ENCODE measurements around the gene SERGEF.

Gene SERGEF

DNA sequence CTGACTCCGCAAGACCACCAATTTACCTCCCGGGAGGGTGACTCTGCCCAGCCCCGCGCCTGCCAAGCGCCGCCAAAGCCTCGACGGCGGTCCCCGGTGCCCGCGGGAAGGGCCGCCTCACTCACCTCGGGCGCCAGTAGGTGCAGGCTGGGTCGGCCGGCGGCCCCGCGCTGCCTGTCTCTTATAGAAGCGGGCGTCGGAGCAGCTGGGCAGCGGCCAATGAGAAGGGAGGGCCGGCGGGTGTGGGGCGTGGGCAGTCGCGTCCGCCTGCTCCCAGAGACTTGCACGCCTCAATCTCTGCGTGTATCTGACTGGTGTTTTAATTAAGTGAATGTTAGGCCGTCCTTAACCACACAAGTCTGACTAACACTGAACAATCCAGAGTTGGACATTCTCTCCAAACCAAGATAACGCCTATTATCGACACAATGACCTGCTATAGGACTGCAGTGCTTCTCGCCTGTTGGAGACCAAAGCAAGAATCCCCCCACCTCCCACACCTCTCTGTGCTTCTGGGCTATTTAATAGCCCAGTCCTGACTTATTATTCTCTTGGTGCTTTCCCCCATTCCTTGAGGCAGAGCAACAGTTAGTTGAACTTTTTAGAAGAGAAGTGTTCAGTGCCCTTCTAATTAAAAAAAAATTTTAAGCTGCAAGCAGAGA lies 33.4 kb upstream of the SERGEF start, which contains the start of gene TPH1:
TSS of gene TPH1 (minus strand) at position 154 of the 662 bp plus-strand sequence. CDS start 5,507 bp downstream, outside the sequence.
- Histone ChIP-seq H4K8ac (ENCODE audit: low read depth, low read length) (no peak within 1 kb of the TSS), H3K27ac (ENCODE audit: low read depth, low read length) (no peak within 1 kb of the TSS), H3K4ac (ENCODE audit: low read depth, low read length) (no peak within 1 kb of the TSS), H3K79me1 (ENCODE audit: low read length) (no peaks in the 10 kb centered on the region), H2BK15ac (replicated peaks; ENCODE audit: low read depth) (no peak within 1 kb of the TSS), H2AK5ac (ENCODE audit: low read length) (no peak within 1 kb of the TSS), H3K56ac (ENCODE audit: low read length) (peak within 1 kb of the TSS; percentile 10), H4K5ac (ENCODE audit: low read length) (no peak within 1 kb of the TSS), H3K79me2 (ENCODE audit: control insufficient read depth, insufficient read depth, low read length) (no peaks in the 10 kb centered on the region), H3K4me1 (ENCODE audit: control insufficient read depth, low read depth, low read length) (no peaks in the 10 kb centered on the region), H3K4me2 (ENCODE audit: low read length) (peak within 1 kb of the TSS; percentile 48), H3K27me3 (ENCODE audit: insufficient read depth, low read length, poor library complexity) (peaks cover 17% of the 10 kb centered on the region), H3K36me3 (ENCODE audit: control insufficient read depth, insufficient read depth, low read length) (no peaks in the 10 kb centered on the region), H3K23ac (ENCODE audit: low read length) (no peak within 1 kb of the TSS), H3K4me3 (ENCODE audit: low read length) (no peak within 1 kb of the TSS), H2BK5ac (ENCODE audit: low read length) (no peak within 1 kb of the TSS), H2BK120ac (ENCODE audit: low read depth, low read length) (no peak within 1 kb of the TSS), H3K9ac (ENCODE audit: low read length) (no peak within 1 kb of the TSS), H3K18ac (ENCODE audit: low read length) (no peak within 1 kb of the TSS)
- no CpG with 5 or more reads among the region's 36 CpGs for WGBS (ENCODE audit: extremely low coverage, insufficient coverage, low lambda C conversion rate)
- peak; percentile 47 for DNase-seq

DNA sequence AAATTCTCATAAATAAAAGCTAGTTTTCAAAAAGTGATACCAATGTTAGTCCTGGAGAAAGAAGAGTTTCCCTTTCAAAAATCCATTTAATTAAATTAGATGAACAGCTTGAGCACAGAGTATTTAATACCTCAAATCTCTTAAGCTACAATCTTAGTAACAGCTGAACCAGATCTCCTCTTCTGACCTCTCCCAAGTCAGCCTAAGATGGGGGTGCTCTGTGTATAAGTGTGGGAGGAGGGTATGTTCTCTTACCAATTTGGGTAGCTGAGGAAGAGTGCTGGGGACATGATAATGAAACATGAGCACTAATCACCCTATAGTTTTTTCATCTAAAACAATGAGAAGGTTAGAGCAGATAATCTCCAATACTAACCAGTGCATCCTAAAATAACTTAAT lies 23.6 kb upstream of the SERGEF start:
- Histone ChIP-seq H2AK5ac (ENCODE audit: low read length) (no peak overlapping the region), H3K9ac (ENCODE audit: low read length) (no peak overlapping the region), H3K79me2 (ENCODE audit: control insufficient read depth, insufficient read depth, low read length) (no peaks in the 10 kb centered on the region)

DNA sequence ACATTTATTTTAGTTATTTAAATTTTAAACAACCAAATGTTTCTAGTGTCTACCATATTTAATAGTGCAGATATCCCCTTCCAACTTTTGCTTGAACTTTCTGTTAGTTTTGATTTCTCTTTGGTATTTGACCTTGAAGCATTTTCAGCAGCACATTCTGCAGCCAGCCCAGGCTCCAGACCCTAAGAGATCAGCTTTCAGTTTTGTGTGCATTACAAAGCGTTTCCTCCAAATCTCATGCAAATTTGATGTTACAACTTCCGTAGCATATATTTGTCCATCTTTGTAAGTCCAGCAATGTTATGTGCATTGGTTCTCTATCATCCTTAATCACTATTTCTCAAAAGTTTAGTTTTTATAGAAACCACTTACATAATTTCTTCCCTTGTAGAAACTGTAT lies 14.6 kb upstream of the SERGEF start:
- Histone ChIP-seq H3K27me3 (ENCODE audit: insufficient read depth, low read length, poor library complexity) (no peaks in the 10 kb centered on the region), H3K56ac (ENCODE audit: low read length) (no peak overlapping the region), H3K36me3 (ENCODE audit: control insufficient read depth, insufficient read depth, low read length) (no peaks in the 10 kb centered on the region), H4K5ac (ENCODE audit: low read length) (no peak overlapping the region), H3K4me1 (ENCODE audit: control insufficient read depth, low read depth, low read length) (no peaks in the 10 kb centered on the region), H2BK120ac (ENCODE audit: low read depth, low read length) (no peak overlapping the region), H3K9ac (ENCODE audit: low read length) (no peak overlapping the region), H3K27ac (ENCODE audit: low read depth, low read length) (no peak overlapping the region), H3K18ac (ENCODE audit: low read length) (no peak overlapping the region), H3K23ac (ENCODE audit: low read length) (no peak overlapping the region), H3K4me2 (ENCODE audit: low read length) (no peak overlapping the region), H3K4me3 (ENCODE audit: low read length) (no peak overlapping the region), H3K79me2 (ENCODE audit: control insufficient read depth, insufficient read depth, low read length) (no peaks in the 10 kb centered on the region), H3K4ac (ENCODE audit: low read depth, low read length) (no peak overlapping the region), H2BK5ac (ENCODE audit: low read length) (no peak overlapping the region), H3K79me1 (ENCODE audit: low read length) (no peaks in the 10 kb centered on the region), H2BK15ac (replicated peaks; ENCODE audit: low read depth) (no peak overlapping the region), H2AK5ac (ENCODE audit: low read length) (no peak overlapping the region), H4K8ac (ENCODE audit: low read depth, low read length) (no peak overlapping the region)
- no CpG with 5 or more reads among the region's 2 CpGs for WGBS (ENCODE audit: extremely low coverage, insufficient coverage, low lambda C conversion rate)
- DNase-seq, result no peak

More for the DNA sequence above, 23.6 kb upstream of the SERGEF start:
- Histone ChIP-seq H2BK120ac (ENCODE audit: low read depth, low read length) (no peak overlapping the region), H3K4me3 (ENCODE audit: low read length) (no peak overlapping the region), H3K18ac (ENCODE audit: low read length) (no peak overlapping the region), H3K4ac (ENCODE audit: low read depth, low read length) (no peak overlapping the region), H3K4me1 (ENCODE audit: control insufficient read depth, low read depth, low read length) (no peaks in the 10 kb centered on the region), H3K27ac (ENCODE audit: low read depth, low read length) (no peak overlapping the region), H2BK5ac (ENCODE audit: low read length) (no peak overlapping the region), H2BK15ac (replicated peaks; ENCODE audit: low read depth) (no peak overlapping the region), H3K56ac (ENCODE audit: low read length) (no peak overlapping the region), H3K4me2 (ENCODE audit: low read length) (no peak overlapping the region), H3K27me3 (ENCODE audit: insufficient read depth, low read length, poor library complexity) (no peaks in the 10 kb centered on the region), H3K79me1 (ENCODE audit: low read length) (no peaks in the 10 kb centered on the region), H4K8ac (ENCODE audit: low read depth, low read length) (no peak overlapping the region), H3K23ac (ENCODE audit: low read length) (no peak overlapping the region), H4K5ac (ENCODE audit: low read length) (no peak overlapping the region), H3K36me3 (ENCODE audit: control insufficient read depth, insufficient read depth, low read length) (no peaks in the 10 kb centered on the region)
- no peak for DNase-seq

DNA sequence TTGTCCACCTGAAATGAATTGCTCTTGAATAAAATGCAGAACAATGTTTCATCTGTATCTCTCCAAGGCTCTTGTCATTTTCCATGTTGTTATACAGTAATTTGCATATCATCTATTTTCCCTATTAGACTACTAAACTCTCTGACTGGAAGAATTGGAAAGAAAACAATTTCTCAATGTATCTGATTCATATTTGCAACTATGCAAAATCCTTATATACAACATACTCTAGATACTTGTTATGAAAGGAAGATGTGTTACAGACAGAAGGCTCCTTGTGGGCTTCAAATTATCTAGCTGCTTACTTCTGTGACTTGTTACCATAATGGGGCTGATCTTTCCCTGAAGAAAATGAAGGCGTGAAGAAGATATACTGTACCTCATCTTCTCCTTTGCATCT lies 9.6 kb upstream of the SERGEF start:
- no peak overlapping the region for H3K23ac ChIP-seq (ENCODE audit: low read length)
- H4K5ac ChIP-seq (ENCODE audit: low read length), result no peak overlapping the region
- H2BK15ac ChIP-seq (replicated peaks; ENCODE audit: low read depth), result no peak overlapping the region
- H3K4me2 ChIP-seq (ENCODE audit: low read length), result no peak overlapping the region
- no CpG with 5 or more reads among the region's 1 CpG for WGBS (ENCODE audit: extremely low coverage, insufficient coverage, low lambda C conversion rate)
- H3K9ac ChIP-seq (ENCODE audit: low read length), result no peak overlapping the region
- no peak overlapping the region for H2AK5ac ChIP-seq (ENCODE audit: low read length)
- DNase-seq, result no peak
- no peaks in the 10 kb centered on the region for H3K79me1 ChIP-seq (ENCODE audit: low read length)
- H3K4ac ChIP-seq (ENCODE audit: low read depth, low read length), result no peak overlapping the region
- no peak overlapping the region for H4K8ac ChIP-seq (ENCODE audit: low read depth, low read length)
- H2BK120ac ChIP-seq (ENCODE audit: low read depth, low read length), result no peak overlapping the region
- H3K27me3 ChIP-seq (ENCODE audit: insufficient read depth, low read length, poor library complexity), result no peaks in the 10 kb centered on the region
- H3K36me3 ChIP-seq (ENCODE audit: control insufficient read depth, insufficient read depth, low read length), result no peaks in the 10 kb centered on the region
- no peaks in the 10 kb centered on the region for H3K79me2 ChIP-seq (ENCODE audit: control insufficient read depth, insufficient read depth, low read length)
- H3K4me1 ChIP-seq (ENCODE audit: control insufficient read depth, low read depth, low read length), result no peaks in the 10 kb centered on the region
- no peak overlapping the region for H2BK5ac ChIP-seq (ENCODE audit: low read length)
- H3K56ac ChIP-seq (ENCODE audit: low read length), result no peak overlapping the region
- no peak overlapping the region for H3K4me3 ChIP-seq (ENCODE audit: low read length)
- no peak overlapping the region for H3K18ac ChIP-seq (ENCODE audit: low read length)
- H3K27ac ChIP-seq (ENCODE audit: low read depth, low read length), result no peak overlapping the region

DNA sequence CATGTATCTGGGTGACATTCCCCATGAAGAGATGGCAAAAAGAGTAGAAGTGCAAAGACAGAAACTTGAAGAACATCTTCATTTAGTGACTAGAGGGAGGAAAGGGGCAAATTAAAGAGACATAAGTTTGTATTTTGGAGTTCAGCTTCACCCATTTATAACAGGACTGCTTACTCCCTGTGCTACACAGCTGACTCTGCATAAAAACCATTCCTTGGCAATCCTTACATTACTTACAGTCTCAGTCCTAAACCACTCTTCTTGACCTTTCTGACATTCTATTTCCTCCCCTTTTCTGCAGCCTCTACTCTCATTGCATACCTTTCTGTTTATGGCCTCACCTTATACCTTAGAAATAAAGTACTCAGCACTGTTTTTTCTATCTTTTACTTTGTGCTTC lies 6.8 kb upstream of the SERGEF start:
- no peak overlapping the region for H3K56ac ChIP-seq (ENCODE audit: low read length)
- H2BK5ac ChIP-seq (ENCODE audit: low read length), result no peak overlapping the region
- no peak overlapping the region for H2AK5ac ChIP-seq (ENCODE audit: low read length)
- H3K79me2 ChIP-seq (ENCODE audit: control insufficient read depth, insufficient read depth, low read length), result no peaks in the 10 kb centered on the region
- H2BK15ac ChIP-seq (replicated peaks; ENCODE audit: low read depth), result no peak overlapping the region
- H3K23ac ChIP-seq (ENCODE audit: low read length), result no peak overlapping the region
- no peak overlapping the region for H3K9ac ChIP-seq (ENCODE audit: low read length)
- no peak overlapping the region for H3K4me3 ChIP-seq (ENCODE audit: low read length)
- H3K4me2 ChIP-seq (ENCODE audit: low read length), result no peak overlapping the region
- no peak overlapping the region for H3K18ac ChIP-seq (ENCODE audit: low read length)
- H4K5ac ChIP-seq (ENCODE audit: low read length), result no peak overlapping the region
- H3K79me1 ChIP-seq (ENCODE audit: low read length), result no peaks in the 10 kb centered on the region
- H3K27ac ChIP-seq (ENCODE audit: low read depth, low read length), result no peak overlapping the region
- no peaks in the 10 kb centered on the region for H3K36me3 ChIP-seq (ENCODE audit: control insufficient read depth, insufficient read depth, low read length)
- no peak overlapping the region for H4K8ac ChIP-seq (ENCODE audit: low read depth, low read length)
- H3K4ac ChIP-seq (ENCODE audit: low read depth, low read length), result no peak overlapping the region
- no peaks in the 10 kb centered on the region for H3K4me1 ChIP-seq (ENCODE audit: control insufficient read depth, low read depth, low read length)
- H2BK120ac ChIP-seq (ENCODE audit: low read depth, low read length), result no peak overlapping the region
- no peak for DNase-seq
- no peaks in the 10 kb centered on the region for H3K27me3 ChIP-seq (ENCODE audit: insufficient read depth, low read length, poor library complexity)

DNA sequence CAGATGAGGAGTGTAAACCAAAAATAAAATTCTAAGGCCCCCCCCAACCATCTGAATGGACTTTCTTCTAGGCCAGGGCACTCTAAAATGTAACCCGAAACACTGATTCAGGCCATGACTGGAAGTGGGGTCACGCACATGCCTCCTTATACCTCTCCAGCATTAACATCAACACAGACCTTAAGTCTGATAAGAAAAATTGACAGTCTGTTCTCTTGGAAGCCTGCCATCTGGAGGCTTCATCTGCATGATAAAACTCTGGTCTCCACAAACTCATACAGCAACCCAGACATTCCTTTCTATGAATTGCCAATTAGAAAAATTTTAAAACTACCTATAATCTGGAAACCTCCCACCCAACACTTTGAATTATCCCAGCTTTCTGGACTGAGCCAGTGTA lies 3.9 kb upstream of the SERGEF start:
- no peak overlapping the region for H3K23ac ChIP-seq (ENCODE audit: low read length)
- no peak overlapping the region for H3K9ac ChIP-seq (ENCODE audit: low read length)
- no peak overlapping the region for H3K18ac ChIP-seq (ENCODE audit: low read length)
- H2BK5ac ChIP-seq (ENCODE audit: low read length), result no peak overlapping the region
- H4K5ac ChIP-seq (ENCODE audit: low read length), result no peak overlapping the region
- peaks cover 2% of the 10 kb centered on the region for H3K79me1 ChIP-seq (ENCODE audit: low read length)
- H3K27me3 ChIP-seq (ENCODE audit: insufficient read depth, low read length, poor library complexity), result no peaks in the 10 kb centered on the region
- no peak overlapping the region for H3K4me3 ChIP-seq (ENCODE audit: low read length)
- no peak overlapping the region for H3K4ac ChIP-seq (ENCODE audit: low read depth, low read length)
- H3K27ac ChIP-seq (ENCODE audit: low read depth, low read length), result no peak overlapping the region
- H3K36me3 ChIP-seq (ENCODE audit: control insufficient read depth, insufficient read depth, low read length), result no peaks in the 10 kb centered on the region
- no peak overlapping the region for H2BK120ac ChIP-seq (ENCODE audit: low read depth, low read length)
- H3K4me1 ChIP-seq (ENCODE audit: control insufficient read depth, low read depth, low read length), result peaks cover 3% of the 10 kb centered on the region
- no peak overlapping the region for H2BK15ac ChIP-seq (replicated peaks; ENCODE audit: low read depth)
- no CpG with 5 or more reads among the region's 2 CpGs for WGBS (ENCODE audit: extremely low coverage, insufficient coverage, low lambda C conversion rate)
- DNase-seq, result no peak
- no peak overlapping the region for H3K4me2 ChIP-seq (ENCODE audit: low read length)
- H3K56ac ChIP-seq (ENCODE audit: low read length), result no peak overlapping the region
- H4K8ac ChIP-seq (ENCODE audit: low read depth, low read length), result no peak overlapping the region
- H2AK5ac ChIP-seq (ENCODE audit: low read length), result no peak overlapping the region
- H3K79me2 ChIP-seq (ENCODE audit: control insufficient read depth, insufficient read depth, low read length), result no peaks in the 10 kb centered on the region

Data from mesendoderm (in vitro differentiated cells).